Measurements from ENCODE around the gene TBC1D8. TPM values are rescaled to one million over a fixed set of nuclear protein-coding genes. Genes with fewer than 3 reads are reported as not detected.

TBC1D8 gene
- total and polyA plus RNA-seq, 2 experiments from 2014 or later, result 18.0 to 36.9 TPM

GRCh38 chr2:101127319-101128056, 23.7 kb downstream of the TBC1D8 start (continued):
- no peak for TF ChIP-seq ZNF331 (CRISPR knock-in tag; IDR thresholded peaks at IDR 0.05; ENCODE audit: low read depth)
- TF ChIP-seq, protein P1, sequence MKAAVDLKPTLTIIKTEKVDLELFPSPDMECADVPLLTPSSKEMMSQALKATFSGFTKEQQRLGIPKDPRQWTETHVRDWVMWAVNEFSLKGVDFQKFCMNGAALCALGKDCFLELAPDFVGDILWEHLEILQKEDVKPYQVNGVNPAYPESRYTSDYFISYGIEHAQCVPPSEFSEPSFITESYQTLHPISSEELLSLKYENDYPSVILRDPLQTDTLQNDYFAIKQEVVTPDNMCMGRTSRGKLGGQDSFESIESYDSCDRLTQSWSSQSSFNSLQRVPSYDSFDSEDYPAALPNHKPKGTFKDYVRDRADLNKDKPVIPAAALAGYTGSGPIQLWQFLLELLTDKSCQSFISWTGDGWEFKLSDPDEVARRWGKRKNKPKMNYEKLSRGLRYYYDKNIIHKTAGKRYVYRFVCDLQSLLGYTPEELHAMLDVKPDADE (IDR thresholded peaks at IDR 0.05), result no peak
- no peak for TF ChIP-seq NANOG (IDR thresholded peaks at IDR 0.05; ENCODE audit: borderline replicate concordance)
- TF ChIP-seq CREB1 (CRISPR knock-in tag; IDR thresholded peaks at IDR 0.05; ENCODE audit: low read depth), result no peak
- TF ChIP-seq STAT1 (IDR thresholded peaks at IDR 0.05; ENCODE audit: unreplicated experiment), result no peak
- TF ChIP-seq, protein P2, sequence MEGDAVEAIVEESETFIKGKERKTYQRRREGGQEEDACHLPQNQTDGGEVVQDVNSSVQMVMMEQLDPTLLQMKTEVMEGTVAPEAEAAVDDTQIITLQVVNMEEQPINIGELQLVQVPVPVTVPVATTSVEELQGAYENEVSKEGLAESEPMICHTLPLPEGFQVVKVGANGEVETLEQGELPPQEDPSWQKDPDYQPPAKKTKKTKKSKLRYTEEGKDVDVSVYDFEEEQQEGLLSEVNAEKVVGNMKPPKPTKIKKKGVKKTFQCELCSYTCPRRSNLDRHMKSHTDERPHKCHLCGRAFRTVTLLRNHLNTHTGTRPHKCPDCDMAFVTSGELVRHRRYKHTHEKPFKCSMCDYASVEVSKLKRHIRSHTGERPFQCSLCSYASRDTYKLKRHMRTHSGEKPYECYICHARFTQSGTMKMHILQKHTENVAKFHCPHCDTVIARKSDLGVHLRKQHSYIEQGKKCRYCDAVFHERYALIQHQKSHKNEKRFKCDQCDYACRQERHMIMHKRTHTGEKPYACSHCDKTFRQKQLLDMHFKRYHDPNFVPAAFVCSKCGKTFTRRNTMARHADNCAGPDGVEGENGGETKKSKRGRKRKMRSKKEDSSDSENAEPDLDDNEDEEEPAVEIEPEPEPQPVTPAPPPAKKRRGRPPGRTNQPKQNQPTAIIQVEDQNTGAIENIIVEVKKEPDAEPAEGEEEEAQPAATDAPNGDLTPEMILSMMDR (conservative IDR thresholded peaks at IDR 0.05; ENCODE audit: low read depth in 2 of 2), result no peak

GRCh38 chr2:101125808-101126207, 25.4 kb downstream of the TBC1D8 start:
- Mint-ChIP-seq H3K27ac (no peak overlapping the region), H3K36me3 (ENCODE audit: low read depth) (peaks cover 4% of the 10 kb centered on the region; the same call in 2 of the 3 replicates), H3K9me3 (no peaks in the 10 kb centered on the region), H3K4me1 (peaks cover 46% of the 10 kb centered on the region), H3K4me3 (no peak overlapping the region), H3K27me3 (ENCODE audit: insufficient read depth, low read depth, poor library complexity) (peaks cover 3% of the 10 kb centered on the region)
- no peak for DNase-seq (ENCODE audit: low spot score)
- no peak overlapping the region for H3K4me2 ChIP-seq
- H3K27ac ChIP-seq (ENCODE audit: low read depth), result no peak overlapping the region
- H3K79me2 ChIP-seq (replicated peaks; ENCODE audit: insufficient read depth), result peaks cover 99% of the 10 kb centered on the region
- TF ChIP-seq, protein P1 (IDR thresholded peaks at IDR 0.05), result no peak
- TF ChIP-seq POLR2AphosphoS5 (IDR thresholded peaks at IDR 0.05; ENCODE audit: low read depth) (no peak), ZNF114 (CRISPR knock-in tag; IDR thresholded peaks at IDR 0.05) (no peak), NANOG (IDR thresholded peaks at IDR 0.05; ENCODE audit: borderline replicate concordance) (no peak)
- TF ChIP-seq, protein P3, sequence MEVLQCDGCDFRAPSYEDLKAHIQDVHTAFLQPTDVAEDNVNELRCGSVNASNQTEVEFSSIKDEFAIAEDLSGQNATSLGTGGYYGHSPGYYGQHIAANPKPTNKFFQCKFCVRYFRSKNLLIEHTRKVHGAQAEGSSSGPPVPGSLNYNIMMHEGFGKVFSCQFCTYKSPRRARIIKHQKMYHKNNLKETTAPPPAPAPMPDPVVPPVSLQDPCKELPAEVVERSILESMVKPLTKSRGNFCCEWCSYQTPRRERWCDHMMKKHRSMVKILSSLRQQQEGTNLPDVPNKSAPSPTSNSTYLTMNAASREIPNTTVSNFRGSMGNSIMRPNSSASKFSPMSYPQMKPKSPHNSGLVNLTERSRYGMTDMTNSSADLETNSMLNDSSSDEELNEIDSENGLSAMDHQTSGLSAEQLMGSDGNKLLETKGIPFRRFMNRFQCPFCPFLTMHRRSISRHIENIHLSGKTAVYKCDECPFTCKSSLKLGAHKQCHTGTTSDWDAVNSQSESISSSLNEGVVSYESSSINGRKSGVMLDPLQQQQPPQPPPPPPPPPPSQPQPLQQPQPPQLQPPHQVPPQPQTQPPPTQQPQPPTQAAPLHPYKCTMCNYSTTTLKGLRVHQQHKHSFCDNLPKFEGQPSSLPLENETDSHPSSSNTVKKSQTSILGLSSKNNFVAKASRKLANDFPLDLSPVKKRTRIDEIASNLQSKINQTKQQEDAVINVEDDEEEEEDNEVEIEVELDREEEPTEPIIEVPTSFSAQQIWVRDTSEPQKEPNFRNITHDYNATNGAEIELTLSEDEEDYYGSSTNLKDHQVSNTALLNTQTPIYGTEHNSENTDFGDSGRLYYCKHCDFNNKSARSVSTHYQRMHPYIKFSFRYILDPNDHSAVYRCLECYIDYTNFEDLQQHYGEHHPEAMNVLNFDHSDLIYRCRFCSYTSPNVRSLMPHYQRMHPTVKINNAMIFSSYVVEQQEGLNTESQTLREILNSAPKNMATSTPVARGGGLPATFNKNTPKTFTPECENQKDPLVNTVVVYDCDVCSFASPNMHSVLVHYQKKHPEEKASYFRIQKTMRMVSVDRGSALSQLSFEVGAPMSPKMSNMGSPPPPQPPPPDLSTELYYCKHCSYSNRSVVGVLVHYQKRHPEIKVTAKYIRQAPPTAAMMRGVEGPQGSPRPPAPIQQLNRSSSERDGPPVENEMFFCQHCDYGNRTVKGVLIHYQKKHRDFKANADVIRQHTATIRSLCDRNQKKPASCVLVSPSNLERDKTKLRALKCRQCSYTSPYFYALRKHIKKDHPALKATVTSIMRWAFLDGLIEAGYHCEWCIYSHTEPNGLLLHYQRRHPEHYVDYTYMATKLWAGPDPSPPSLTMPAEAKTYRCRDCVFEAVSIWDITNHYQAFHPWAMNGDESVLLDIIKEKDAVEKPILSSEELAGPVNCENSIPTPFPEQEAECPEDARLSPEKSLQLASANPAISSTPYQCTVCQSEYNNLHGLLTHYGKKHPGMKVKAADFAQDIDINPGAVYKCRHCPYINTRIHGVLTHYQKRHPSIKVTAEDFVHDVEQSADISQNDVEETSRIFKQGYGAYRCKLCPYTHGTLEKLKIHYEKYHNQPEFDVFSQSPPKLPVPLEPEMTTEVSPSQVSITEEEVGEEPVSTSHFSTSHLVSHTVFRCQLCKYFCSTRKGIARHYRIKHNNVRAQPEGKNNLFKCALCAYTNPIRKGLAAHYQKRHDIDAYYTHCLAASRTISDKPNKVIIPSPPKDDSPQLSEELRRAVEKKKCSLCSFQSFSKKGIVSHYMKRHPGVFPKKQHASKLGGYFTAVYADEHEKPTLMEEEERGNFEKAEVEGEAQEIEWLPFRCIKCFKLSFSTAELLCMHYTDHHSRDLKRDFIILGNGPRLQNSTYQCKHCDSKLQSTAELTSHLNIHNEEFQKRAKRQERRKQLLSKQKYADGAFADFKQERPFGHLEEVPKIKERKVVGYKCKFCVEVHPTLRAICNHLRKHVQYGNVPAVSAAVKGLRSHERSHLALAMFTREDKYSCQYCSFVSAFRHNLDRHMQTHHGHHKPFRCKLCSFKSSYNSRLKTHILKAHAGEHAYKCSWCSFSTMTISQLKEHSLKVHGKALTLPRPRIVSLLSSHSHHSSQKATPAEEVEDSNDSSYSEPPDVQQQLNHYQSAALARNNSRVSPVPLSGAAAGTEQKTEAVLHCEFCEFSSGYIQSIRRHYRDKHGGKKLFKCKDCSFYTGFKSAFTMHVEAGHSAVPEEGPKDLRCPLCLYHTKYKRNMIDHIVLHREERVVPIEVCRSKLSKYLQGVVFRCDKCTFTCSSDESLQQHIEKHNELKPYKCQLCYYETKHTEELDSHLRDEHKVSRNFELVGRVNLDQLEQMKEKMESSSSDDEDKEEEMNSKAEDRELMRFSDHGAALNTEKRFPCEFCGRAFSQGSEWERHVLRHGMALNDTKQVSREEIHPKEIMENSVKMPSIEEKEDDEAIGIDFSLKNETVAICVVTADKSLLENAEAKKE (CRISPR knock-in tag; IDR thresholded peaks at IDR 0.05), result no peak
- H3K27me3 ChIP-seq (ENCODE audit: insufficient read depth), result no peaks in the 10 kb centered on the region
- H3K4me3 ChIP-seq, result no peak overlapping the region
- peaks cover 22% of the 10 kb centered on the region; the same call in 1 of the 2 replicates for H4K20me1 ChIP-seq (replicated peaks; ENCODE audit: insufficient read depth)
- no peaks in the 10 kb centered on the region for H3K9me2 ChIP-seq (ENCODE audit: insufficient read depth)
- no peak overlapping the region for H2AFZ ChIP-seq
- H3K4me1 ChIP-seq (ENCODE audit: insufficient read depth), result peaks cover 27% of the 10 kb centered on the region
- H3K36me3 ChIP-seq (ENCODE audit: insufficient read depth), result no peaks in the 10 kb centered on the region
- no peak for ATAC-seq
- H3F3A ChIP-seq (replicated peaks; ENCODE audit: low read depth), result no peaks in the 10 kb centered on the region

All from GM23338 (cell line).